Measurements from ENCODE around the gene HOXB8.

The HOXB8 gene

GRCh38 chr17:48642843-48643696 lies 28.0 kb upstream of the HOXB8 start:
- DNase-seq (ENCODE audit: low spot score) = peak; percentile 8
- in situ Hi-C loops (cut with MboI; ENCODE audit: low pct_unique_long_range_greater_than_20kb, low sequenced_read_pairs, unreplicated experiment) = no loop called here
- TF ChIP-seq, protein P1, sequence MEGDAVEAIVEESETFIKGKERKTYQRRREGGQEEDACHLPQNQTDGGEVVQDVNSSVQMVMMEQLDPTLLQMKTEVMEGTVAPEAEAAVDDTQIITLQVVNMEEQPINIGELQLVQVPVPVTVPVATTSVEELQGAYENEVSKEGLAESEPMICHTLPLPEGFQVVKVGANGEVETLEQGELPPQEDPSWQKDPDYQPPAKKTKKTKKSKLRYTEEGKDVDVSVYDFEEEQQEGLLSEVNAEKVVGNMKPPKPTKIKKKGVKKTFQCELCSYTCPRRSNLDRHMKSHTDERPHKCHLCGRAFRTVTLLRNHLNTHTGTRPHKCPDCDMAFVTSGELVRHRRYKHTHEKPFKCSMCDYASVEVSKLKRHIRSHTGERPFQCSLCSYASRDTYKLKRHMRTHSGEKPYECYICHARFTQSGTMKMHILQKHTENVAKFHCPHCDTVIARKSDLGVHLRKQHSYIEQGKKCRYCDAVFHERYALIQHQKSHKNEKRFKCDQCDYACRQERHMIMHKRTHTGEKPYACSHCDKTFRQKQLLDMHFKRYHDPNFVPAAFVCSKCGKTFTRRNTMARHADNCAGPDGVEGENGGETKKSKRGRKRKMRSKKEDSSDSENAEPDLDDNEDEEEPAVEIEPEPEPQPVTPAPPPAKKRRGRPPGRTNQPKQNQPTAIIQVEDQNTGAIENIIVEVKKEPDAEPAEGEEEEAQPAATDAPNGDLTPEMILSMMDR (IDR thresholded peaks at IDR 0.05; ENCODE audit: extremely low read depth, insufficient read depth, missing control alignments) = no peak

- DNase-seq (ENCODE audit: low spot score) = no peak
- TF ChIP-seq, protein P1 (IDR thresholded peaks at IDR 0.05; ENCODE audit: extremely low read depth, insufficient read depth, missing control alignments) = no peak
- in situ Hi-C loops (cut with MboI; ENCODE audit: low pct_unique_long_range_greater_than_20kb, low sequenced_read_pairs, unreplicated experiment) = no loop called here
These were observed 27.2 kb upstream of the HOXB8 start for GRCh38 chr17:48642059-48642842.

GRCh38 chr17:48641541-48642058 lies 26.5 kb upstream of the HOXB8 start:
- in situ Hi-C loops (cut with MboI; ENCODE audit: low pct_unique_long_range_greater_than_20kb, low sequenced_read_pairs, unreplicated experiment) = no loop called here
- TF ChIP-seq, protein P1 (IDR thresholded peaks at IDR 0.05; ENCODE audit: extremely low read depth, insufficient read depth, missing control alignments) = peak; percentile 10
- no peak for DNase-seq (ENCODE audit: low spot score)

- TF ChIP-seq, protein P1 (IDR thresholded peaks at IDR 0.05; ENCODE audit: extremely low read depth, insufficient read depth, missing control alignments) = no peak
- DNase-seq (ENCODE audit: low spot score) = no peak
- in situ Hi-C loops (cut with MboI; ENCODE audit: low pct_unique_long_range_greater_than_20kb, low sequenced_read_pairs, unreplicated experiment) = no loop called here
These were observed 25.7 kb upstream of the HOXB8 start for GRCh38 chr17:48640858-48641180.

- TF ChIP-seq, protein P1 (IDR thresholded peaks at IDR 0.05; ENCODE audit: extremely low read depth, insufficient read depth, missing control alignments) = no peak
- in situ Hi-C loops (cut with MboI; ENCODE audit: low pct_unique_long_range_greater_than_20kb, low sequenced_read_pairs, unreplicated experiment) = no loop called here
- no peak for DNase-seq (ENCODE audit: low spot score)
These were observed 25.1 kb upstream of the HOXB8 start for GRCh38 chr17:48639982-48640857.

GRCh38 chr17:48639136-48639535 lies 24.0 kb upstream of the HOXB8 start:
- in situ Hi-C loops (cut with MboI; ENCODE audit: low pct_unique_long_range_greater_than_20kb, low sequenced_read_pairs, unreplicated experiment) = no loop called here
- TF ChIP-seq, protein P1 (IDR thresholded peaks at IDR 0.05; ENCODE audit: extremely low read depth, insufficient read depth, missing control alignments) = no peak
- DNase-seq (ENCODE audit: low spot score) = no peak
